NCI-H146 (cell line): ENCODE measurements around the gene SELENOI.
A peak's percentile ranks its signal among the peaks of the same experiment; 100 is the strongest.
"Not testable (repeated sequence)": the region's sequence is repeated elsewhere in the genome, so short reads cannot be mapped to it uniquely, and the experiment has no call there.

Experiments used
- DNase-seq: peaks from one replicate; lab custom pipeline; 2025; lab: John Stamatoyannopoulos, UW

SELENOI gene, protein sequence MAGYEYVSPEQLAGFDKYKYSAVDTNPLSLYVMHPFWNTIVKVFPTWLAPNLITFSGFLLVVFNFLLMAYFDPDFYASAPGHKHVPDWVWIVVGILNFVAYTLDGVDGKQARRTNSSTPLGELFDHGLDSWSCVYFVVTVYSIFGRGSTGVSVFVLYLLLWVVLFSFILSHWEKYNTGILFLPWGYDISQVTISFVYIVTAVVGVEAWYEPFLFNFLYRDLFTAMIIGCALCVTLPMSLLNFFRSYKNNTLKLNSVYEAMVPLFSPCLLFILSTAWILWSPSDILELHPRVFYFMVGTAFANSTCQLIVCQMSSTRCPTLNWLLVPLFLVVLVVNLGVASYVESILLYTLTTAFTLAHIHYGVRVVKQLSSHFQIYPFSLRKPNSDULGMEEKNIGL

DNA sequence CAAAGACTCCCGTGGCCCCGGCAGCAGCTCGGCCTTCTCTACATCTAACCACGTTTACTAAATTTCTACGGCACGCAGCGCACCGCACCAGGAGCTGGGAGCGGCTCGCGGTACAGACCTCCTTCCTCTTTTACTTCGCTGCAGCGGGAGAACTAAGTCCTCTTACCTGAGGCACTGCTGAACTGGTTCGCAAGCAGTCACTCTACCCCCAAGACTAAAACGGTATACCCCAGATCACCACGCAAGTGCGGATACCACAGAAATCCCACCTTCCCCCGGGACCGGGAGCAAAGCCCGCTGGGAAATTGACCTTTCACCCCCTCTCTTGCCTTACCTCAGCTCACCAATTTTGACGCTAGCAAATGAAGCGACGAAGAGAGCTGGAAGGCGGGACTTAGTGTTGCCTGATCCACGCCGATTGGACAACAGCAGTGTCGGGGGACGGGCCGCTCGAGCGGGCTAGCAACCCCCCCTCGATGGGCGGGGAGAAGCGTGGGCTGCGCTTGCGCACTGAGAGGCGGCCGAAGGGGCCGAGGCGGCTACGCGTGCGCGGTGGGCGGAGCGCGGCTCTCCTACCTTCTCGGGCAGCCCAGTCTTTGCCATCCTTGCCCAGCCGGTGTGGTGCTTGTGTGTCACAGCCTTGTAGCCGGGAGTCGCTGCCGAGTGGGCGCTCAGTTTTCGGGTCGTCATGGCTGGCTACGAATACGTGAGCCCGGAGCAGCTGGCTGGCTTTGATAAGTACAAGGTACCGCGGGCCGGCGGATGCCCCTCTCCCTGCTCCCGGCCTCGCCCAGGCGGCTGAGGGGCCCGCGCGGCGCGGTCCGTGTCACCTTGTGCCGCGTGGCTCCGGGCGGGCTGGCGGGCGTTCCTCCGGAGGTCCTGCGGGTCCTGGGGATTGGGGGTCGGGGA, at the start of gene SELENOI:
Gene SELENOI, plus strand, starts transcription at position 599 of the 909 bp plus-strand sequence. Its CDS starts 90 bp downstream, at position 689.
- peak; percentile 99 for DNase-seq

DNA sequence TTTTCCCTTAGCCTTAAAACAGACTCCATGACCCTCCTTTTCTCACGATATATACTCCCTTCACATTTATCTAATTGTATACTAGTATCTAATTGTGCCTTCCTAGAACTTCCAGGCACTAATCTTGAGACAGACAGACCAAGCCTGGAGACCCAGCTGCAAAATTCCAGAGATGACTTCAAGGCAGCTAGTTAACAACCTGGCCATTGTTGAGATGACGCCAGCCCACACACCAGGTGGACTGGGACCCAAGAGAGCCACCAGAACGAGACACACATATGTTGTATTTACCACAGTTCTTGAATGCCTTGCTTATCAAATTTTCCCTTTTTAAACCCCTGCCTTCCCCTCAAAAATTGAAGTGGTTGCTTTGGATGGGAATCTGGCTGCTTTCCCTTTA, 48.9 kb upstream of the SELENOI start:
- DNase-seq, result no peak

DNA sequence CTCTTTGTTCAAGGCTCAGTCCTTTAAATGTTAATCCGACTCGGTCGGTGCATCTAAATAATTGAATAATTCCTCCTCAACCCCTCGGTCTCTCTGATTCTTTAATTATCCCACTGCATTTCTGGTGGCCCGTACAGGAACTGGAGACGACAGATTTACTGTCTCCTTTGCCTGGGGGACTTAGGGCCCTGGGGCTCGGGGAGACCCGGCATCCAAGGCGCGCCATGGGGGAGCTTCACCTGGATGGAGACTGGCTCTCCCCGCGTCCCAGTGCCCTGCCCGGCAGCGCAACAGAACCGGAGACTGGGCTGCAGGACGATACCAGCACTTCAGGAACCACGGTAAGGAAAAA, 47.7 kb upstream of the SELENOI start:
- DNase-seq, result no peak

DNA sequence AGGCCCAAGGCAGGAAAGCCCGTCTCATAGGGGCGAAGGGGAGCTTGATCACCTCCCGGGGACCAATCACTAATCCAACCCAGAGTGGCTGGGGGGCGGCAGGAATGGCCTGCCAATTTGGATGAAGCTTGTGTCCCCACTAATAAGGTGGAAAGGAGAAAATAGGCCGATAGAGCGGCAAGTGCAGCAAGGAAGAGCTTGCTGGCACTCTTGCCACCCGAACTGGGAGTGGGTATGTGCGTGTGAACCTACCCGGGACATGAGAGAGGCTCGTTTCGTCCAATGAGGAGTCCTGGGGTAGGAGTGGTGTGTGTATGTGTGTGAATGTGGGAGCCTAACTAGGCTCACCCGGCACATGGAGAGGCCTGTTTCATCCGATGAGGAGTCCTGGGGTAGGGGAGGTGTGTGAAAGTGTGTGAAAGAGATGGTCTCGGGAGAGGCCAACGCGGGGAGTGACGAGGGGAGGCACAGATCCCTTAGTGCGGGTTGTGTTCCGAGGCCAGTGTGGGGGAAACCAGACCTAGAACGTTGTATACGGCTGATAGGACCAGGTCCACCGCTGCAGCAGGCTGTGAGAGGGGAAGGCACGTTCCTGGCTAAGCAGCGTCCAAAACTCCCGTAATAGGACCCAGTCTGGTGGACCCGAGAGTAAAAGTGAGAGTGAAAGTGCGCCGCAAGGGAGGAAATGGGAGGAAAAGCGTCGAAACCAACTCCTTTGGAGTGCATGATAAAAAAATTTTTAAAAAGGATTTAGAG, 47.1 kb upstream of the SELENOI start:
- no peak for DNase-seq

DNA sequence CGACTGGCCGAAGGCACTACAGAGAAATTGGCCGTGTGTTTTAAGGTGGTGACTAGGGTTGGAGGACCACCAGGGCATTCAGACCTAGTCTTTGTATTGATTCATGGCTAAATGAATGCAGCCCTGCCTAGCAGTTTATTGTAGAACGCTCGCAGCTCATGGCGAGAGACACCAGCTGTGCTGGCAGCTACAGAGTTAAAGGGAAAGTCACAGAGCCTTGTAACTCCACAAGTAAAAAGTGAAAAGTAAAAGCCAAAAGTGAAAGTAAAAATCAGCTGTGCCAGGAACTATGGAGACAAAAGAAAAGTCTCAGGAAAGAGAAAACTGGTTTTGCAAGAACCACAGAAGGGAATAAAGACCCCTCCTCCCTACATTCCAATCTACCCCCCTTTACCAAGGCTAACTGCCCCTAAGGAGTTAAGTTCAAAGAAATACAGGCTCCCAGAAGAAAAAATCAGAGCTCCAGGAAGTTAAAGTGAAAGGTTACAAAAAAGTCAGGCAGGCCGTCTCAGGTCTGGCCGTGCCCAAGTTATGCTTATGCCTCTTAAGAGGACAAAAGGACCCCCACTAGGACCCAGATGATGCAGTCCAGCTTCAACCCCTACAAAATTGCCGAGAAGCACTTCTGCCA, 46.4 kb upstream of the SELENOI start:
- DNase-seq, result no peak

DNA sequence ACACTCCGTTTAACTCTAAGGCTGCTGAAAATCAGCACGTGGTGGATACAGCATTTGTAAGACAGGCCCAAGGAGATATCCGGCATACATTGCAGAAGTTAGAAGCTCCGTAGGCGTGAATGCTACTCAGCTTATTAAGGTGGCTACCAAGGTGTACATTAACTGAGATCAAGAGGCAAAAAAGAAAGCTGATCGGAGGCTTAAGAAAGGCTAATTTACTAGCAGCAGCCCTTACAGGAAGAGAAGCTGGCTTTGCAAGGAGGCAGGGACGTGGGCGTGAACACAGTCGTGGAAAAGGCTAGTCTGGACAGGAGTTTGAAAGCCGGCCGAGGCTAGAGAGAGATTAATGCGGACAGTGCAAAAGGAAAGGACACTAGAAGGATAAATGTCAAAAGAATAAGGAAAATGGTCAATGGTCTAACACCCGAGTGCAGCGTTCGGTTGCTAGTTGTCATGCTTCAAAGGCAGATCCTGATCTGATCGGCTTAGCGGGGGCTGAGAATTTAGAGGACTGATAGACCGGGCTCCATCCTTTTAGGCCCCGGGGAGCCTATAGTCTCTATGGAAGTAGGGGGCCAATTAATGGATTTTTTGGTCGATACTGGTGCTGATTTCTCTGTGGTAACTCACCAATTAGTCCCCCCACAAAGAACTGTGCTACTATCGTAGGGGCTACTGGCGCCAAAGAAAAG, 45.6 kb upstream of the SELENOI start:
- no peak for DNase-seq

DNA sequence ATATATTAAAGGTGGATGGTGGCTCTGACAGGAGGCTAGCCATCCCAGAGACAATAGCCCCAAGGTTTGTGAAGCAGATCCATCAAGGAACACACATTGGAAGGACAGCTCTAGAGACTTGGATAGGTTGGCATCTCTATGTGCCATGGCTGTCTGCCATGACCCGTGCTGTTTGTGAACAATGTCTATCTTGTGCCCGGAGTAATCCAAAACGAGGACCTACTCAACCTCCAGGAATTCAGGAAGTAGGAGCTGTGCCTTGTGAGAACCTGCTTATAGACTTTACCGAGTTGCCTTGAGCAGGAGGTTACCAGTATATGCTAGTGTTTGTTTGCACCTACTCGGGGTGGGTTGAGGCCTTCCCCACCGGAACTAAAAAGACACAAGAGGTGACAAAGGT, 43.1 kb upstream of the SELENOI start:
- no peak for DNase-seq

DNA sequence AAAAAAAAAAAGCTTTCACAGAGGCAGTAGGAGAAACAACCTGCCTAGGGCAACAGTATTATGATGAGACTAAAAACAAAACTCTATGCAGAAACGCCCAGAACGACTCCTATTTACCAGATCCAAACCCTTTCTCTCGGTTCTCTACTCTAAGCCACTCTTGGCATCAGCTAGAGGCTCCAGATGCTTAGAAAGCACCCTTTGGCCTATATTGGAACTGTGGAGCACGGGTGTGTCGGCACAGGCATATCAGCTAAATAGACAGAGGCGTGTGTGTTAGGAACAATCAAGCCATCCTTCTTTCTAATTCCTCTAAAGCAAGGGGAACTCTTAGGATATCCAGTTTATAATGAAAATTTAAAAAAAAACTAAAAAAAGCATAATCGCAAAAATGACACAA, 40.8 kb upstream of the SELENOI start:
- DNase-seq, result not testable (repeated sequence)

DNA sequence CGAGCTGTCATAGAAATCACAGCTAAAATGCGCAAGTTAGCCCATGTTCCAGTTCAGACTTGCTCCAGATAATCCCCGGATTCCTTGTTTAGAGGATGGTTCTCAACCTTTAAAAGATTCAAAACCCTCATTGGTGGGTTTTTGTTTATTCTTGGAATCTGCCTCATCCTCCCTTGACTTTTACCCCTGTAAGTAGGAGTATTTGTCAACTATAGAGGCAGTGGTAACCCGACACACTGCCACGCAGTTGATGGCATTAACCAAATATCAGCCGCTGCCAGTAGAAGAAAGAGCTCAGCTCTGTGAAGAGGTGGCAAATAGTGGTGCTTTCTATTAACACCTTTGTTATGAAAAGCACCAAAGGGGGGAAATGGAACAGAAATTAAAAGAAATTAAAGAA, 40.4 kb upstream of the SELENOI start:
- DNase-seq, result no peak

DNA sequence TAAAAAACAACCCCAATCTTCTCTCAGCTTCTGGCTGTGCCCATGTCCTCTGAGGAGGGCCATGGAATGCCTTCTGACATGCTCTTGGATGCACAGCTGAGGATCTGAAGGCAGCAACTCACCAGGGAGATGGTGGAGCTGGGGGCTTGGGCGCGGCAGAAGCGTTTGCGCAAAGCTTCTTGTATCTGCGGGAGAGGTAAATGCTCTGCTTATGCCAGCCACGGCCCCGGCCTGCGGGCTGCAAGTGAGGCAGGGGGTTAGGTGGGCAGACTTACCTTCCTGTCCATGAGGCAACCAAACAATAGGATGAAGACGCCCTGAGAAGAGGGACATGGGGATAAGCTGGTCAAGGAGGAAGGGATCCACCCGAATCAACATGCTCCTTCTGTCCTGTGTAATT, 36.0 kb upstream of the SELENOI start:
- DNase-seq, result no peak

DNA sequence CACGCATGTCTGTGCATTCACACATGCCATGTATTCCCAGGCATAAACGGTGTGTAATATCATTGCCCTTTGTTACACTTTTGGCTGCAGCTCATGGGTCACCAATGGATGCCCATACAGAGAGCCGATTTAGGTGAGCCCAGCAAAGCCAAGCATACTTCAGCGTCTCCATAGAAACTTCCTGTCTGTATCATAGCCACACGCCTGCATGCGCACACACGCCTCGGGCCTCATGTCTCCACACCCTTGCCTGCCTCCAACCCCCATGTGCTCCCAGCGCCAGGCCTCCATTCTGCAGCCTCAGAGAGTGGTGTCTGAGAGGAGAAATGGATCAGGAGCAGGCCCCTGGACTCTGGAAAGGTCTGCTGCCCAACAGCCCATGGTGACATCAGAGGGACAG, 33.5 kb upstream of the SELENOI start:
- no peak for DNase-seq

DNA sequence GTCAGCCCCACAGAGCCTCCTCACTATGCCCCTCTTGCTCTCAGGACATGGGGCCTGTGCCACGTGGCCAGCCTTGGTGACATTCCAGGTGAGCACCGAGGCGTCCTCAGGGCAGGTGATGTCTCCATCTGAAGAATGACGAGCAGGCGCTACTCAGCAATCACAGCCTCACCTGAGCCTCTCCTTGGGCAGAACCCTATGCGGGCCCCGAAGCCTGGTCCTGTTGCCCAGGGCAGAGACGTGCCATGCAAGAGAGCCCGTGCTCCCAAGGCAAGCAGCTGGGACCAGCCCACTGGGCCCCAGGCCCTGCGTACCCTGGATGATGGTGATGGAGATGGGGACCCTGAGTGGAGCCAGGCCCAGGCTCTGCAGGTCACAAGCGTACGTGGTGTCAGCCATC, 32.5 kb upstream of the SELENOI start:
- no peak for DNase-seq

DNA sequence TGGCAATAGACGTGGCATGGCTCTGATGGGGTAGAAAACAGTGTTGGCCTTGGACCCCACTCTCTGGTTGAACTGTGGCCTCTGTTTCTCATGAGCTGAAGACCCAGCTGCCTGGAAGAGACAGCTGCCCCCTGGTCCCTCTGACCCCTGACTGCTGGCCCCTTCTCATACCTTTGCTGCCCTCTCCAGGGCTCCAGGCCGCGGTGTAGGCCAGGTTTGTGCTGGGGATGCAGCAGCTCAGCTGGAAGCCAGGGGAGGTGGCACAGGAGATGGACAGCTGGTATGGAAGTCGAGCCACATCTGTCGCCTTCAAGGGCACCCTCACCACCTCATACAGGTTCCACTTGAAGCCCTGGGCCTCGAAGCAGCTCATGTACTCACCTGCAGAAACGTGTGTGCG, 31.7 kb upstream of the SELENOI start:
- no peak for DNase-seq

DNA sequence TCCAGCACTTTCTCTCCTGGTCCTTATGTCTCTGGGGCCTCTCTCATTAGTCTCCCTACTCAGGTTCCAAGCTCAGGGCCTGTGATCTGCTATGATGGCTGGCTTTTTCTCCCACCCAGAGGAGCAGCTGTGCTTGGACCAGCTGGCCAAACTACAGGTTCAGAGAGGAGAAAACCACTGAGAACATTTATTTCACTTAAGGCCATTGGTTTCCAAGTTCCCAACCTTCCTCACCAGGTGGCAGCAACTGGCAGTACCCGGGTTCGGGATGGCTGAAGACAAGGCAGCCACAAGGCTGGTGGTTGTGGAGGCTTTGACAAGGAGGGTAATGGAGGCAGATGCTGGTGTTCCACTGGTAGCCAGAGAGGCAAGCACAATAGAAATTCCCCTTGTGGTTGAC, 29.9 kb upstream of the SELENOI start:
- peak; percentile 16 for DNase-seq

DNA sequence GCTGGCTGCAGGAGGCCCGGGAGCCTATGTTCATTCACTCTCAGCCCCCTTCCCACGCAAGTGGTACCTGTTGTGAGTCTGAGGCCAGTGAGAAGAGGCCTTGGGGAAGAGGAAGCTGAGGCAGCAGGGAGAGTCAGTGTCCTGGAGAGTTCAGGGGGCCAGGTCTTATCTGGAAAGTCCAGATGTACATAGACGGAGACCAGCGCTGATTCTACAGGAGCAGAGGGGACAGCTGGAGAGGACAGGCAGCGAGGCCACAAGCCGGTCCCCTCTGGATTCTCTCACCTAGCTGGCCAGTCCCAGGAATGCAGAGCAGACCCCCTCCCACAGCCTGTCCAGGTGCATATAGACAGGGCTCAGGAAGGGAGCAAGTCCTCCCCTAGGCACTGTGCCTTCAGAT, 29.1 kb upstream of the SELENOI start:
- no peak for DNase-seq

DNA sequence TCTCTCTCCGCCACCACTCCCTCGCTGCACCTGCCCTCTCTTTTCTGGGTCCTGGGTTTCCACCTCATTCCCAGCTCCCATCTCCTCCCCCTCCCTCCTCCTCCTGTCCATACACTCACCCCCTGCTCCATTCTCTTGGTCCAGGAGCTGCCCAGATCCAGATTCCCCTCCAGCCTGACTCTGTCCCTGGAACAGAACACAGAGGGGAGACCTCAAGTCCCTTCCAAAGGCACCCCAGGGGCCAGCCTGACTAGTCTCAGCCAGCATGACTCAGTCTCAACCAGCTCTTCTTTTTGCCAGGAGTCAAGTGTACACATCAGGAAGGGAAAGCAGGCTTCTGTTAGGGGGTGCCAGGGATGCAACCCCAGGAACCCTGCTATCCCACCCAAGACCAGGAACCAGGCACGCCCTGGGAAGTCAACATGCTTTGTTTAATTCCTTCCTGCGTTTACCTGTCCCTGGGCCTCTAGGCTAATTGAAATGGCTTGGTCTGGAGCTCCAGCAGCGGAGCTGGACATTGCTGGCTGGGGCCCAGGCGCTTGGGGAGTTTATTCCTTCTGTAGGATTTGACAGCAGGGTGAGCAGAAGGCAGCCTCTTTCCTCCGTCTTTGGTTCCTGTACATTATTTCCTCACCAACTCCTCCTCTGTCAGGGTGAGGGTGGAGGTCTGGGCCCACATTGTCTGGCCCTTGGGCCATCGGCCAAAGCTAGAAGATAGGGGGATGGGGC, 28.4 kb upstream of the SELENOI start:
- no peak for DNase-seq

DNA sequence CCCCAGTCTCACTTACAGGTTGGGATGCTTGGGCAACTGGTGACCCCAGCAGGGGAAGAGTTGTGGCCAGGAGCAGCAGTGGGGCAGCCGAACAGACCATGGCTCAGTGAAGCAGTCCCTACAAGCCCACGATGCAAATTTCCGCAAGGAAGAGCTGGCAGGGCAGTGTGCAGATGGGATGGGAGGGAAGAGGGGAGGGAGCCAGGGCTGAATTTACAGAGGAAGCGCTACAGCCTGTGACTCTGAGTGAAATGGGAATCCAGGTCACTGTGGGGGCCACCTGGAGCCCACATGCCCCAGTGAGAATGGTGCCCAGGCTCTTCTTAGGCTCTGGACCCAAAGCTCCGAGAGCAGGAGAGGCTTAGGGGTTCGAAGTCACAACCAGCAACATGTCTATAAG, 27.0 kb upstream of the SELENOI start:
- no peak for DNase-seq

DNA sequence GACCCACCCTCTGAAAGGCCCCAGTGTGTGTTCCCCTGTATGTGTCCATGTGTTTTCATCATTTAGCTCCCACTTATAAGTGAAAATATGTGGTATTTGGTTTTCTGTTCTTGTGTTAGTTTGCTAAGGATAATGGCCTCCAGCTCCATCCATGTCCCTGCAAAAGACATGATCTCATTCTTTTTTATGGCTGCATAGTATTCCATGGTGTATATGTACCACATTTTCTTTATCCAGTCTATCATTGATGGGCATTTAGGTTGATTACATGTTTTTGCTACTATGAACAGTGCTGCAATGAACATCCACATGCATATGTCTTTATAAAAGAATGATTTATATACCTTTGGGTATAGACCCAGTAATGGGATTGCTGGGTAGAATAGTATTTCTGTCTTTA, 21.5 kb upstream of the SELENOI start:
- not testable (repeated sequence) for DNase-seq

DNA sequence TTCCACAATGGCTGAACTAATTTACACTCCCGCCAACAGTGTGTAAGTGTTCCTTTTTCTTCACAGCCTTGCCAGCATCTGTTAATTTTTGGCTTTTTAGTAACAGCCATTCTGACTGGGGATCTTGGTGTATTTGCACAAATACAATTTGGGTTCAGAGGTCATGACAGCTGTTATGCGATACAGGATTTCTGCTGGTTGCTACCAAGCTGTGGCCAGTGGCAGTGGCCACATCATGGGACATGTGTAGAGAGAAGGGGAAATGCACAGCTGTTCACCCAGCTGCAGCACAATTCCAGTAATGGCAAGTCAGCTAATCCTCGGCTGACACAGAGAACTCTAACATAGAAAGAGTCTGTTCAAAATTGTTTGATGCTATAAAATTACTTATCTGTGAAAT, 21.0 kb upstream of the SELENOI start:
- DNase-seq, result no peak

DNA sequence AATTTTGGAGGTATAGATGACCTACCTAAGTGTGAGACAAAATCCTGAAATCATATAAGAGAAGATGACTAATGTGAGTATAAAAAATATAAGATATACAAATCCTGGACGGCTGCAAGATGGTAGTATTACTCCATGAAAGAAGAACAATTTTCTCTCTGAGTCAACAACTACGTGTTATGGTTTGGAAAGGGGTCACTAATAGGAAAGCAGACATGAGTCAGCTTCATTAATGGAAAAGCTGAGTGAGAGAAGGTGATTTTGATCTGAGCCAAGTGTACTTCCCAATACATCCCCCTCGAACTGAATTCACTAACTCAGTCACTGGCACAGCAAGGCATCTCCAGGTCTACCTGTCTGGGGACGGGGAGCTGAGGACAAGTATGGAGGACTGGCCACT, 20.1 kb upstream of the SELENOI start:
- no peak for DNase-seq

DNA sequence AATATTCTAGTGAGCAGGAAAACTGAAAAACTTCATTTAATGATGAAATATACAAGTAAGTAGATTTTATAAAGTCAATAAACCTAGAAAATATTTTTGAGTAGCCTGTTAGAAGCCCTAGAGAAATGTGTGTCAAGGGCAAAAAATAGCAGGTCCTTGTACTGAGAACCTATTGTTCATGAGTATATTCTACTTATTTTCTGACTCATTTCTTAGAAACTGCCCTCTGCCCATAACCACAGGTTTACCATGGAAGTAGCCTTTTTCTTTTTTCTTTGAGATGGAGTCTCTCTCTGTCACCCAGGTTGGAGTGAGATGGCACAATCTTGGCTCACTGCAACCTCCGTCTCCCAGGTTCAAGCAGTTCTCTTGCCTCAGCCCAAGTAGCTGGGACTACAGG, 19.4 kb upstream of the SELENOI start:
- no peak for DNase-seq
